ENCODE results near the gene CACNA1B. TPM values are rescaled to one million over a fixed set of nuclear protein-coding genes. Genes with fewer than 3 reads are reported as not detected.
"Not testable (repeated sequence)": the region's sequence is repeated elsewhere in the genome, so short reads cannot be mapped to it uniquely, and the experiment has no call there.

Gene CACNA1B
- polyA plus RNA-seq, 1 of the 3 experiments (the other 2 are of a cell fraction): 0.03 TPM

DNA sequence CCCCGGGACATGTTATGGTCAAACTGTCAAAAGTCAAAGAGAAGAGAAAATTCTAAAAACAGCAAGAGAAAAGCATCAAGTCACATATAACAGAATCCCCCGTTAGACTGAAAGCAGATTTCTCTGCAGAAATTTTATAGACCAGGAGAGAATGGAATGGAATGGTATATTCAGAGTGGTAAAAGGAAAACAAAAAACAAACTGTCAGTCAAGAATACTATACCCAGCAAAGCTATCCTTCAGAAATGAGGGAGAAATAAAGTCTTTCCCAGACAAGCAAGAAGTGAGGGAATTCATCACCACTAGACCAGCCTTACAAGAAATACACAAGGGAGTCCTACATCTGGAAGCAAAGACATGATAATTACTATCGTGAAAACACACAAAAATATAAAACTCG is 208.0 kb downstream of the CACNA1B start:
- DNase-seq: no peak
- no peaks in the 10 kb centered on the region for H3K79me2 ChIP-seq (ENCODE audit: insufficient read depth)
- no peaks in the 10 kb centered on the region for H4K20me1 ChIP-seq (ENCODE audit: insufficient read depth)
- H3K4me1 ChIP-seq (ENCODE audit: control insufficient read depth in 1 of 2, insufficient read depth in 2 of 2, low read depth in 1 of 2, low read length in 1 of 2): no peaks in the 10 kb centered on the region
- H3K9me3 ChIP-seq: no peaks in the 10 kb centered on the region
- ChIA-PET POLR2A (no interaction called here), CTCF (no interaction called here)
- no peak overlapping the region for H3K27ac ChIP-seq (ENCODE audit: low read depth in 2 of 2, low read length in 1 of 2)
- no peak overlapping the region for H3K4me2 ChIP-seq
- no peak overlapping the region for H3K4me3 ChIP-seq (ENCODE audit: low read depth in 2 of 2, low read length in 1 of 2)
- H3K9ac ChIP-seq: no peak overlapping the region
- no peak overlapping the region for H2AFZ ChIP-seq (ENCODE audit: low read depth)
- H3F3A ChIP-seq (replicated peaks; ENCODE audit: insufficient read depth): no peaks in the 10 kb centered on the region
- no peaks in the 10 kb centered on the region for H3K9me2 ChIP-seq
- no peak for TF ChIP-seq RFX5 (IDR thresholded peaks at IDR 0.05; ENCODE audit: low read length)
- no peak for TF ChIP-seq SMC3 (IDR thresholded peaks at IDR 0.05; ENCODE audit: low read depth, low read length)
- TF ChIP-seq, protein P1, sequence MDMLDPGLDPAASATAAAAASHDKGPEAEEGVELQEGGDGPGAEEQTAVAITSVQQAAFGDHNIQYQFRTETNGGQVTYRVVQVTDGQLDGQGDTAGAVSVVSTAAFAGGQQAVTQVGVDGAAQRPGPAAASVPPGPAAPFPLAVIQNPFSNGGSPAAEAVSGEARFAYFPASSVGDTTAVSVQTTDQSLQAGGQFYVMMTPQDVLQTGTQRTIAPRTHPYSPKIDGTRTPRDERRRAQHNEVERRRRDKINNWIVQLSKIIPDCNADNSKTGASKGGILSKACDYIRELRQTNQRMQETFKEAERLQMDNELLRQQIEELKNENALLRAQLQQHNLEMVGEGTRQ (IDR thresholded peaks at IDR 0.05; ENCODE audit: borderline replicate concordance, low read depth, low read length): no peak
- TF ChIP-seq POLR2AphosphoS5 (IDR thresholded peaks at IDR 0.05; ENCODE audit: low read depth, low read length): no peak
- TF ChIP-seq YY1 (IDR thresholded peaks at IDR 0.05; ENCODE audit: low read depth): no peak
- no peak for TF ChIP-seq FOSL2 (IDR thresholded peaks at IDR 0.05; ENCODE audit: borderline replicate concordance, low read depth)
- TF ChIP-seq, protein P2, sequence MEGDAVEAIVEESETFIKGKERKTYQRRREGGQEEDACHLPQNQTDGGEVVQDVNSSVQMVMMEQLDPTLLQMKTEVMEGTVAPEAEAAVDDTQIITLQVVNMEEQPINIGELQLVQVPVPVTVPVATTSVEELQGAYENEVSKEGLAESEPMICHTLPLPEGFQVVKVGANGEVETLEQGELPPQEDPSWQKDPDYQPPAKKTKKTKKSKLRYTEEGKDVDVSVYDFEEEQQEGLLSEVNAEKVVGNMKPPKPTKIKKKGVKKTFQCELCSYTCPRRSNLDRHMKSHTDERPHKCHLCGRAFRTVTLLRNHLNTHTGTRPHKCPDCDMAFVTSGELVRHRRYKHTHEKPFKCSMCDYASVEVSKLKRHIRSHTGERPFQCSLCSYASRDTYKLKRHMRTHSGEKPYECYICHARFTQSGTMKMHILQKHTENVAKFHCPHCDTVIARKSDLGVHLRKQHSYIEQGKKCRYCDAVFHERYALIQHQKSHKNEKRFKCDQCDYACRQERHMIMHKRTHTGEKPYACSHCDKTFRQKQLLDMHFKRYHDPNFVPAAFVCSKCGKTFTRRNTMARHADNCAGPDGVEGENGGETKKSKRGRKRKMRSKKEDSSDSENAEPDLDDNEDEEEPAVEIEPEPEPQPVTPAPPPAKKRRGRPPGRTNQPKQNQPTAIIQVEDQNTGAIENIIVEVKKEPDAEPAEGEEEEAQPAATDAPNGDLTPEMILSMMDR (IDR thresholded peaks at IDR 0.05): no peak
- TF ChIP-seq, protein P3, sequence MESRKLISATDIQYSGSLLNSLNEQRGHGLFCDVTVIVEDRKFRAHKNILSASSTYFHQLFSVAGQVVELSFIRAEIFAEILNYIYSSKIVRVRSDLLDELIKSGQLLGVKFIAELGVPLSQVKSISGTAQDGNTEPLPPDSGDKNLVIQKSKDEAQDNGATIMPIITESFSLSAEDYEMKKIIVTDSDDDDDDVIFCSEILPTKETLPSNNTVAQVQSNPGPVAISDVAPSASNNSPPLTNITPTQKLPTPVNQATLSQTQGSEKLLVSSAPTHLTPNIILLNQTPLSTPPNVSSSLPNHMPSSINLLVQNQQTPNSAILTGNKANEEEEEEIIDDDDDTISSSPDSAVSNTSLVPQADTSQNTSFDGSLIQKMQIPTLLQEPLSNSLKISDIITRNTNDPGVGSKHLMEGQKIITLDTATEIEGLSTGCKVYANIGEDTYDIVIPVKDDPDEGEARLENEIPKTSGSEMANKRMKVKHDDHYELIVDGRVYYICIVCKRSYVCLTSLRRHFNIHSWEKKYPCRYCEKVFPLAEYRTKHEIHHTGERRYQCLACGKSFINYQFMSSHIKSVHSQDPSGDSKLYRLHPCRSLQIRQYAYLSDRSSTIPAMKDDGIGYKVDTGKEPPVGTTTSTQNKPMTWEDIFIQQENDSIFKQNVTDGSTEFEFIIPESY (IDR thresholded peaks at IDR 0.05; ENCODE audit: borderline replicate concordance, low read depth): no peak
- no peaks in the 10 kb centered on the region for H3K27me3 ChIP-seq (ENCODE audit: insufficient read depth)
- WGBS (ENCODE audit: low lambda C conversion rate): 32% methylated on average over 4 of the region's 4 CpGs
- no peaks in the 10 kb centered on the region for H3K36me3 ChIP-seq (replicated peaks in 1 of 2; ENCODE audit: control insufficient read depth in 1 of 2, insufficient read depth in 2 of 2, low read length in 1 of 2)

DNA sequence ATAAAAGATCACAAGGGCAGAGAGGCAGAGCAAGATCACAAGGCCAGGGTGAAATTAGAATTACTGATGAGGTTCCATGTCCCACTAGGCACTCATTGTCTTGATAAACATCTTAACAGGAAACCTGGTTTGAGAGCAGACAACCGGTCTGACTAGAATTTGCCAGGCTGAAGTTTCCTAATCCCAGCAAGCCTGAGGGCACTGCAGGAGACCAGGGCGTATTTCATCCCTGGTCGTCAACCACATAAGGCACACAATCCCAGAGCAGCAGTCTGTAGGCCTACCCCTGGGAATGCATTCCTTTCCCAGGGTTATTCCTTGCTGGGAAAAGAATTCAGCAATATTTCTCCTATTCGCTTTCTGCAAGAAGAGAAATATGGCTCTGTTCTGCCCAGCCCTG is 214.5 kb downstream of the CACNA1B start:
- H3K9ac ChIP-seq; H2AFZ ChIP-seq (ENCODE audit: low read depth); H3F3A ChIP-seq (replicated peaks; ENCODE audit: insufficient read depth); POLR2A ChIA-PET; H3K27me3 ChIP-seq (ENCODE audit: insufficient read depth); H3K9me2 ChIP-seq; H3K79me2 ChIP-seq (ENCODE audit: insufficient read depth); H3K4me2 ChIP-seq; H3K27ac ChIP-seq (ENCODE audit: low read depth in 2 of 2, low read length in 1 of 2); H4K20me1 ChIP-seq (ENCODE audit: insufficient read depth); H3K9me3 ChIP-seq; H3K4me1 ChIP-seq (ENCODE audit: control insufficient read depth in 1 of 2, insufficient read depth in 2 of 2, low read depth in 1 of 2, low read length in 1 of 2); H3K36me3 ChIP-seq (replicated peaks in 1 of 2; ENCODE audit: control insufficient read depth in 1 of 2, insufficient read depth in 2 of 2, low read length in 1 of 2); H3K4me3 ChIP-seq (ENCODE audit: low read depth in 2 of 2, low read length in 1 of 2); CTCF ChIA-PET; DNase-seq: not testable (repeated sequence)
- WGBS (ENCODE audit: low lambda C conversion rate): 32% methylated on average over 4 of the region's 4 CpGs

All from SK-N-SH (cell line).